HG02973 (cell line): Measurements from ENCODE around the gene MYO1H.
"Not testable (repeated sequence)": the region's sequence is repeated elsewhere in the genome, so short reads cannot be mapped to it uniquely, and the experiment has no call there.

Source experiments
- ATAC-seq: cut with Tn5 transposase; IDR thresholded peaks from one replicate; pipeline ENCODE4 v1.9.1; 2021; ENCODE audit warnings: moderate library complexity; ENCODE audit not compliant: unreplicated experiment

Gene MYO1H

GRCh38 chr12:109404841-109405240, 57.1 kb downstream of the MYO1H start:
- ATAC-seq: not testable (repeated sequence)

- ATAC-seq: not testable (repeated sequence)
Observed at GRCh38 chr12:109406147-109406546, 58.4 kb downstream of the MYO1H start.

- ATAC-seq: no peak
Observed at GRCh38 chr12:109418848-109419480, 71.3 kb downstream of the MYO1H start.

GRCh38 chr12:109421355-109422087, 73.8 kb downstream of the MYO1H start:
- no peak for ATAC-seq

- no peak for ATAC-seq
Observed at GRCh38 chr12:109422251-109422650, 74.6 kb downstream of the MYO1H start.

GRCh38 chr12:109423392-109423791, 75.7 kb downstream of the MYO1H start:
- no peak for ATAC-seq

GRCh38 chr12:109428037-109428629, 80.4 kb downstream of the MYO1H start:
- ATAC-seq: no peak

- not testable (repeated sequence) for ATAC-seq
Observed at GRCh38 chr12:109428804-109429203, 81.1 kb downstream of the MYO1H start.

- ATAC-seq: no peak
Observed at GRCh38 chr12:109430244-109430643, 82.5 kb downstream of the MYO1H start.

GRCh38 chr12:109432431-109432830, 84.7 kb downstream of the MYO1H start:
- ATAC-seq: no peak

GRCh38 chr12:109432842-109433304, 85.2 kb downstream of the MYO1H start:
- ATAC-seq: peak; percentile 50

GRCh38 chr12:109433618-109434017, 85.9 kb downstream of the MYO1H start:
- ATAC-seq: no peak

- ATAC-seq: no peak
Observed at GRCh38 chr12:109434582-109434981, 86.9 kb downstream of the MYO1H start.

- no peak for ATAC-seq
Observed at GRCh38 chr12:109435428-109436187, 87.9 kb downstream of the MYO1H start.

- no peak for ATAC-seq
Observed at GRCh38 chr12:109436188-109436560, 88.5 kb downstream of the MYO1H start.

GRCh38 chr12:109439181-109439580, 91.5 kb downstream of the MYO1H start:
- ATAC-seq: no peak

- ATAC-seq: not testable (repeated sequence)
Observed at GRCh38 chr12:109439951-109440350, 92.3 kb downstream of the MYO1H start.

- ATAC-seq: no peak
Observed at GRCh38 chr12:109440851-109441490, 93.3 kb downstream of the MYO1H start.

- ATAC-seq: no peak
Observed at GRCh38 chr12:109443794-109444193, 96.1 kb downstream of the MYO1H start.

- no peak for ATAC-seq
Observed at GRCh38 chr12:109444259-109444658, 96.6 kb downstream of the MYO1H start.

GRCh38 chr12:109445191-109445609, 97.5 kb downstream of the MYO1H start:
- no peak for ATAC-seq
